Endothelial cell of umbilical vein (primary cell): Measurements from ENCODE around the gene LOXHD1. TPM values are rescaled to one million over a fixed set of nuclear protein-coding genes. Genes with fewer than 3 reads are reported as not detected.

Source experiments
- BruUV-seq: library from RNA; stranded (reverse); fragments of 400-500 nt; replicated peaks from 2 replicates; lab custom pipeline; 2021; lab: Mats Ljungman, UMichigan
- CTCF ChIA-PET: fragments of 300-600, 350-600 bp; sonication (Branson Sonifier 250); formaldehyde crosslinking; loops from one replicate; lab custom pipeline; 2021; ENCODE audit warnings: antibody characterized with exemption, inconsistent platforms; lab: Charles Lee
- POLR2A ChIA-PET: fragments of 300-600, 350-600 bp; sonication (Branson Sonifier 250); formaldehyde crosslinking; loops from one replicate; lab custom pipeline; 2021; ENCODE audit warnings: antibody characterized with exemption, inconsistent platforms; lab: Charles Lee
- DNase-seq: peaks from one replicate; pipeline ENCODE4 v3.0.0-alpha.2; 2011; ENCODE audit warnings: low read depth, low spot score
- FAIRE-seq: peaks from 2 replicates; lab custom pipeline; 2011; peaks lifted over from hg19 to GRCh38; lab: Jason Lieb, UNC
- H2AFZ ChIP-seq: 2 replicates; pipeline ENCODE4 v1.6.0; 2012; ENCODE audit warnings: low read depth, low read length, control low read depth, inconsistent platforms
- H3K27ac ChIP-seq: 2 replicates; pipeline ENCODE4 v1.5.1; 2011; ENCODE audit warnings: low read depth, mild to moderate bottlenecking, control low read depth, low read length, moderate library complexity; ENCODE audit not compliant: insufficient read depth
- H3K27me3 ChIP-seq, 2 experiments: 2 replicates each; pipeline versions ENCODE4 v1.6.0 to v1.6.1; 2011; ENCODE audit warnings: low read length in 2 of 2, mixed read lengths in 1 of 2; ENCODE audit not compliant: control insufficient read depth in 2 of 2, insufficient read depth in 2 of 2
- H3K36me3 ChIP-seq, 2 experiments: 2 replicates in 1 of 2; 3 replicates in 1 of 2; pipeline ENCODE4 v1.5.1; 2011; ENCODE audit warnings: low read length in 2 of 2, mild to moderate bottlenecking in 1 of 2, moderate library complexity in 1 of 2; ENCODE audit not compliant: control insufficient read depth in 2 of 2, insufficient read depth in 2 of 2; ENCODE audit errors: extremely low read depth in 1 of 2
- H3K4me1 ChIP-seq: 3 replicates; pipeline ENCODE4 v1.5.1; 2011; ENCODE audit warnings: mild to moderate bottlenecking, low read length; ENCODE audit not compliant: control insufficient read depth, insufficient read depth; ENCODE audit errors: extremely low read depth
- H3K4me2 ChIP-seq: 2 replicates; pipeline ENCODE4 v1.6.1; 2011; ENCODE audit warnings: low read length, control low read depth, mixed read lengths; ENCODE audit not compliant: insufficient read depth
- H3K4me3 ChIP-seq, 3 experiments: fragments of 200-600 bp in 1 of 3; sonication (generic), shearing (Covaris generic) in 1 of 3; replicated peaks in 1 of 3; 2 replicates each; pipeline ENCODE4 v1.5.1; 2011 to 2016; ENCODE audit warnings: control low read depth in 3 of 3, low read length in 3 of 3, mild to moderate bottlenecking in 2 of 3, inconsistent platforms in 1 of 3, low read depth in 1 of 3, moderate library complexity in 1 of 3; ENCODE audit not compliant: insufficient read depth in 1 of 3
- H3K79me2 ChIP-seq: 2 replicates; pipeline ENCODE4 v1.6.0; 2012; ENCODE audit warnings: low read length, inconsistent platforms; ENCODE audit not compliant: control insufficient read depth, insufficient read depth
- H3K9ac ChIP-seq: replicated peaks from 2 replicates; pipeline ENCODE3; 2011; ENCODE audit warnings: low read length, control low read depth; ENCODE audit not compliant: insufficient read depth; ENCODE audit errors: extremely low read depth
- H3K9me1 ChIP-seq: replicated peaks from 3 replicates; pipeline ENCODE4 v1.6.0; 2011; ENCODE audit warnings: mild to moderate bottlenecking, low read length; ENCODE audit not compliant: control insufficient read depth, insufficient read depth; ENCODE audit errors: extremely low read depth
- H3K9me3 ChIP-seq: replicated peaks from 2 replicates; pipeline ENCODE4 v1.5.1; 2012; ENCODE audit warnings: low read length, inconsistent platforms; ENCODE audit not compliant: control insufficient read depth, insufficient read depth
- H4K20me1 ChIP-seq: replicated peaks from 2 replicates; pipeline ENCODE3; 2011; ENCODE audit warnings: mild to moderate bottlenecking, low read length; ENCODE audit not compliant: control insufficient read depth, insufficient read depth; ENCODE audit errors: extremely low read depth
- CTCF ChIP-seq, 2 donors: IDR thresholded peaks; 1 replicate in 1 of 2; 2 replicates in 1 of 2; pipeline ENCODE4 v1.5.1; 2011; ENCODE audit warnings: low read length in 2 of 2, mild to moderate bottlenecking in 2 of 2, moderate library complexity in 2 of 2, control low read depth in 1 of 2, inconsistent platforms in 1 of 2, low read depth in 1 of 2; ENCODE audit not compliant: insufficient read depth in 1 of 2; ENCODE audit errors: extremely low read depth in 1 of 2
- EZH2 ChIP-seq: IDR thresholded peaks from 2 replicates; pipeline ENCODE4 v1.6.1; 2012; ENCODE audit warnings: borderline replicate concordance, low read depth, mild to moderate bottlenecking, moderate library complexity, low read length, inconsistent platforms; ENCODE audit not compliant: severe bottlenecking
- FOS ChIP-seq: IDR thresholded peaks from 2 replicates; pipeline ENCODE4 v1.6.1; 2011; ENCODE audit warnings: mild to moderate bottlenecking, low read length, moderate library complexity, borderline replicate concordance; ENCODE audit not compliant: insufficient read depth
- GATA2 ChIP-seq: IDR thresholded peaks from 2 replicates; pipeline ENCODE4 v1.7.0; 2011; ENCODE audit warnings: low read depth, mild to moderate bottlenecking, moderate library complexity, mixed read lengths, low read length; ENCODE audit not compliant: insufficient read length, insufficient read depth
- JUN ChIP-seq: IDR thresholded peaks from 2 replicates; pipeline ENCODE4 v1.6.1; 2011; ENCODE audit warnings: borderline replicate concordance, low read depth; ENCODE audit not compliant: insufficient read length, insufficient read depth
- MYC ChIP-seq: IDR thresholded peaks from one replicate; pipeline ENCODE4 v1.6.1; 2011; ENCODE audit warnings: mild to moderate bottlenecking, low read depth, low read length
- POLR2A ChIP-seq: IDR thresholded peaks from 2 replicates; pipeline ENCODE4 v1.6.1; 2012; ENCODE audit warnings: low read depth, mild to moderate bottlenecking, control low read depth, low read length
- POLR2AphosphoS5 ChIP-seq: IDR thresholded peaks from 2 replicates; pipeline ENCODE4 v1.6.1; 2012; ENCODE audit warnings: low read depth, mild to moderate bottlenecking, control low read depth, low read length, moderate library complexity; ENCODE audit not compliant: insufficient read depth
- dilution Hi-C: fragments of 300-500 bp; cut with MboI; formaldehyde crosslinking; loops from one replicate; pipeline ENCODE4 v1.15.0; 2019; ENCODE audit warnings: low sequenced_read_pairs; ENCODE audit not compliant: extremely low pct_ligation_motif_present
- intact Hi-C: fragments of 100-400 bp; cut with micrococcal nuclease; formaldehyde crosslinking; loops from one replicate; pipeline ENCODE4 v1.10.0; 2022
- polyA plus RNA-seq, 4 experiments: library from polyadenylated mRNA; depleted of rRNA in 3 of 4; stranded (reverse) in 3 of 4; unstranded in 1 of 4; fragments of >200 nt; gene quantifications; 2 replicates each; pipeline versions ENCODE4 v1.2.1 to v1.2.3, GENCODE V29; 2011 to 2012; ENCODE audit warnings: missing spikeins in 1 of 4
- total RNA-seq: library from RNA; stranded (reverse); gene quantifications from 2 replicates; pipeline ENCODE4 v1.2.3, GENCODE V29; 2021
- TF ChIP-seq, protein P1 (sequence below): IDR thresholded peaks from 2 replicates; pipeline ENCODE4 v1.6.1; 2011; ENCODE audit not compliant: insufficient read depth, insufficient read length

LOXHD1 gene
- total and polyA plus RNA-seq, 2 donors (not counting 3 experiments of a cell fraction or from before 2014, with no cell fraction given): not detected

DNA sequence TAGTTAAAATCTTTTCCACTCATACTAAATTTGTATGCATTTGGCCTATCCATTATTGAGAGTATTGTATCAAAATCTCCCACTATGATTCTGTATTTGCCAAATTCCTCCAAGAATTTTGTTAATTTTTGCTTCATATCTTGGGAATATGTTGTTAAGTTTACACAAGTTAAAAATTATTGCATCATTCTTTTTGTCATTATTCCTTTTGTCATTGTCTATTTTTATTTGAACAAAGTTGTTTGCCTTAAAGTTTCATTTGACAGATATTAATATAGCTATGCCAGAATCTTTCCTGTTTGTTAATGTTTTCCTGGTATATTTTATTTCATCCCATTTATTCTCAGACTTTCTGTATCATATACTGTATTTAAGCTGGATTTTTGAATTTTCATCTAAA lies 41.3 kb downstream of the LOXHD1 start:
- Histone ChIP-seq H3K9me3 (no peaks in the 10 kb centered on the region), H4K20me1 (no peaks in the 10 kb centered on the region), H3K79me2 (no peaks in the 10 kb centered on the region), H3K4me2 (no peak overlapping the region), H3K9ac (no peak overlapping the region), H3K4me1 (no peaks in the 10 kb centered on the region), H3K36me3 (no peaks in the 10 kb centered on the region), H2AFZ (no peak overlapping the region), H3K27ac (no peak overlapping the region), H3K9me1 (no peaks in the 10 kb centered on the region), H3K4me3 (no peak overlapping the region), H3K27me3 (peaks cover 0 to 2% of the 10 kb centered on the region in 2 experiments)
- CTCF ChIA-PET: no interaction called here
- intact Hi-C loops: no loop called here
- no peak for TF ChIP-seq JUN
- no peak for TF ChIP-seq EZH2
- no peak for TF ChIP-seq MYC
- no peak for TF ChIP-seq POLR2AphosphoS5
- no peak for TF ChIP-seq FOS
- TF ChIP-seq, protein P1, sequence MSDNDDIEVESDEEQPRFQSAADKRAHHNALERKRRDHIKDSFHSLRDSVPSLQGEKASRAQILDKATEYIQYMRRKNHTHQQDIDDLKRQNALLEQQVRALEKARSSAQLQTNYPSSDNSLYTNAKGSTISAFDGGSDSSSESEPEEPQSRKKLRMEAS: no peak
- TF ChIP-seq GATA2: no peak
- no peak for TF ChIP-seq POLR2A
- no peak for TF ChIP-seq CTCF (IDR thresholded peaks at IDR 0.05; ENCODE audit: extremely low read depth in 1 of 2, insufficient read depth in 1 of 2, low read depth in 1 of 2, low read length in 2 of 2)
- FAIRE-seq: no peak
- no peak for DNase-seq
- POLR2A ChIA-PET: no interaction called here
- dilution Hi-C loops: no loop called here
- no TSS peak for BruUV-seq
